Measurements from ENCODE around the gene RNF130.

The RNF130 gene

DNA sequence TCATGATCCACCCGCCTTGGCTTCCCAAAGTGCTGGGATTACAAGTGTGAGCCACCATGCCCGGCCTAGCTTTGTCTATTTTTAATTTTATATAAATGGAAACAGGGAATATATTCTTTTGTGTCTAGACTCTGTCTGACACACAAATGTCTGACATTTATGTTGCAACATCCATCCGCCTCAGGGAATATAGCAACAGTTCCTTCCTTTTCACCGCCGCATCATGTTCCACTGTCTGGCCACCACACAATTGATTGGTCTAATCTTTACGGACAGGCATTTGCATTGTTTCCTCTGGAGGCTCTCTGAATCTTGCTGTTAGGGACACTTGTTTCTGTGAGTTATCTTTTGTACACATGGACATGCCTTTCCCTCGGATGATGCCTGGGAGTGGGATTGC, 143.7 kb downstream of the RNF130 start:
- FAIRE-seq: no peak

DNA sequence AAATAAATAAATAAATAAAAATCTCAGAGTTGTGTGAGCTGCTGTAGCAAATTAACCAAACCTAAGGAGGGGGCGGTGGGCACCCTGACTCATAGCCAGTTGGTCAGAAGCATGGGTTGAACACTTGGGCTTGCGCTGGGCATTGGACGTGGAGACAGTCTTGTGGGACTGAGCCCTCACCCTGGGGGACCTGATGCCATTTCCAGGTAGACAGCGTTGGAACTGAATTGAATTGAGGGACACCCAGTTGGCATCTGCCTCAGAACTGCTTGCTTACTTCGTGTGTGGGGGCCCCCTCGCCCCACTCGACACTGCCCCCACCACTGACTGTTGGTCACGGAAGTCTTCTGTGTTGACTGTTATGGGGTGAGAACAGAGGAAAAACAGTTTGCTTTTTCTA, 144.9 kb downstream of the RNF130 start:
- DNase-seq (ENCODE audit: insufficient read length, low spot score) (no peak), FAIRE-seq (no peak)

More for the DNA sequence above, 143.7 kb downstream of the RNF130 start:
- no peak for DNase-seq (ENCODE audit: insufficient read length, low spot score)

DNA sequence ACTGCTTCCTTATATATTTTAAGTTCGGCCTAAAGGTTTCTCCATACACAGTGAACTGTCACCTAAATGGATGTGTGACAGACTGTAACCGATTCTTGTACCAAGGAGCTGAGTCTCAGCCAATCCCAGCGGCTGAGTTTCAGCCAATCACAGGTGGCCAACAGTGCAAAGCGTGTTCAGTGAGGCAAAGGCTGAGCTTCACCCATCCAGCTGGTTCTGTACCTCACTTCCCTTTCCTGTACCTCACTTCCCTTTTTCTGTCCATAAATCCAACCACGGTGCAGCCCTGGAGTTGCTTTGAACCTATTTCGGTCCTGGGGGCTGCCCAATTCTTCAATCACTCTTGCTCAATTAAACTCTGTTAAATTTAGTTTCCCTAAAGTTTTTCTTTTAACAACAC, 148.1 kb downstream of the RNF130 start:
- FAIRE-seq: no peak
- no peak for DNase-seq (ENCODE audit: insufficient read length, low spot score)

DNA sequence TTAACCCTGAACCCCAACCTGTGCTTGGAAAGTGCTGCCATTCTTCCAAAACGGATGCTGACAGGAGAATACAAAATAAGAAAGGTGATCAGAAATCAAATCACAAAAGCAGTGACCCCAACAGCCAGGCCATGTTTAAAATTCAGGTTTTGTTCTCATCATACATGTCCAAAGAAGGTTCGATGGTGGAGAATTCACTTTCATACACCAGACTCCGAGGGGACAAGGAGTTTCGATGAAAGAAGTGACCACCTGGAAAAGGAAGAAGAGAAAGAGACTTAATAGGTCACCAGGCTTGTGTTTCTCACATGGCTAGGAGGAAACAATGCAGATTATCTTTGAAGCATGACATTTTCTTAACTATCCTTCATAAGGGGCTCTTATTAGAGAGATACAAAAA, 151.4 kb downstream of the RNF130 start:
- no peak for DNase-seq (ENCODE audit: insufficient read length, low spot score)
- no peak for FAIRE-seq

DNA sequence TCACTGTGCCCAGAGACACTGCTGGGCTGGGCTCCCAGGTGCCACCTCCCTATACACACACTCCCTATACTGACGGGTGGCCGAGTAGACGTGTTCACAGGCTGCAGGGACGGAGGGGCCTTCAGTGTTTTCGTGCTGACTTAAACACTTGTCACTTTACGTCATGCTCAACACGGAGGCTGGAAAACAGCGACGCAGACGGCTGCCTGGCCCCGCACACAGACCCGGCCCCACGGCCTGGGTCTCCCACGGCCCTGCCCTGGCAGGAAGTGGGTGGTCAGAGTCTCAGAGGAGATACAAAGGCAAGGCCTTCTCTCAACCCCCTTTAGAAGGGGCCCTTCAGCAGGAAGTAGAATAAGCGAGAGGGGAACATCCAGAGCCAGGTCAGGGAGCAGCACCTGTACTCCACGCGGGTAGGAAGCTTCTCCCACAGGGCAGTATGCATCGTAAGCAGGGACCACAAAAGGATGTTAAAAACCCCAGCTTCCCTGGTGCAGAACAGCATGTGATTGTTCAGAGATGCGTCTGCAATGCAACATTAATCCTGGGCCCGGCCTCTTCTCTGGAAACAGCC, 152.0 kb downstream of the RNF130 start:
- FAIRE-seq (no peak), DNase-seq (ENCODE audit: insufficient read length, low spot score) (no peak)

DNA sequence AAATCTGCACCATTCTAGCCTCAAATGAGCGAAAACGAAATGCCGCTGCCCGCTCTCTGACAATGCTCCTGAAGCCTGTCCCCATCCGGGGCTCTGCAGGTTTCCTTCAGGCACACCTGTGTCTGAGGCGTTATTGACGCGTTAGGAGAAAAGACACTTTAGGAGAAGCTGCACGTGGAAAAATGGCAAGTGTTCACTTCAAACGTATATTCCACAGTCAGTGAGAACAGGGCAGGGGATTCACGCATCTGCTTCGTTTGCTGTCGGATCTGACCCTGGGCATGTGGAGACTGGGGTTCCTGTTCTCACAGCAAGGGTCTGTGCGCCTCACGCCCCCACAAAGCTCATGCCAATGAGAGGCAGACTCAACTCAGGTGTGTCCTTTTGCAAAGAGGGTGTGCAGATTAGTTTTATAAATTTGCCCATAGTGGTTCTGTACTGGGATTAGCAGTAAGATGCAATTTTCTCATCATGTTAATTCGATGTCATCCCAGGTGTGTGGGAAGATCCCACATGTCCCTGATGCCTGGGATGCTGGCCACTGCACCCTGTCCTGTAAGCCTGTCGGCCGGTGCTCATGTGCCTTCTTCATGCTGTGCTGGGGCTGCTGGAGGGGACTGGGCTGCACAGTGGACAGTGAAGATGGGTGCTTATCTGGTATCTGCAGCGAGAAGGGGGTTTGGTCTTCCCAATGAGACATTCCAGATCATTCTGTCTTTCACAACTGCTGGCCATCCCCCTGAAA, 152.6 kb downstream of the RNF130 start:
- DNase-seq (ENCODE audit: insufficient read length, low spot score) (no peak), FAIRE-seq (no peak)

DNA sequence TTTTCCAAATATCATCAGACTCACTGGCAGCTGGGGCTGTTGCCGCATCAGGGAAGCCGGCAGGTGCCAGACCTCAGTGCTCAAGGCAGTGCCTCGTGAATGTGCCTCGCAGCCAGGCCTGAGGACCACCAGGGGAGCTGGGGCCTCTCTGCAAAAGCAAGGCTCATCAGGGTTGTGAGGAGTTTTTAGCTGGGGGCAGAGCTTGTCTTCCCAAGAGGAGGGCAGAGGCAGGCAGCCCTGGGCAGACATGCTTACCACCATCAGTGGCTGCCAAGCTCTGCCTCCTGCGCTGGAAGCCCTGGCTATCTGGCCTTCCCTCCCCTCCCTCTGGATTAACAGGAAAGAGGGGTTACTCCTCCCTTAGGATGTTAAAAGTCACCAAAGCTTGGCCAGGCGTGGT, 155.0 kb downstream of the RNF130 start:
- DNase-seq (ENCODE audit: insufficient read length, low spot score) (no peak), FAIRE-seq (no peak)

DNA sequence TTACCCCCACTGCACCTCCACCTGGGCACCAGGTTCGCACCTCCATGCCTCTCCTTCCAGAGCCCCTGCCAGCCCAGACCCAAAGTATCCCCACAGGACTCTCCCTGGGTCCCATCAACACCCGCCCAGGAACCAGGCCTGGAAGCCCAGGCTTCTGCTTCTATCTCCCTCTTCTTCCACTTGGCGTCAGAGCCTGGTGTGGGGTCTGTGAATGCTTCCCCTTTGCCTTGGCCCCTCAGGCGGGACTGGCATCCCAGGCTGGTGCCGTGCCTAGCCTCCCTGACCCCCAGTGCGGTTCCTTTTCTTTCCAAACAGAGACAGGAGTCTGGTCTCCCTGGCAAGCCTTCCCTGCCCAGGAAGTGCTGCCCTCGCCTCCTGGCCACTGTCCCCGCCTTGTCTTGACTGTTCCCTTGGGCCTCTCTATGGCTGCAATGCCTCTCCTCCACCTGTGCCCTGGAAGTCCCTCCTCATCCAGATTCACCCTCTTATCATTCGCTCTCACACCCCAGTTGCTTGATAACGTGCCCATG, 156.1 kb downstream of the RNF130 start:
- DNase-seq (ENCODE audit: insufficient read length, low spot score) (no peak), FAIRE-seq (no peak)

DNA sequence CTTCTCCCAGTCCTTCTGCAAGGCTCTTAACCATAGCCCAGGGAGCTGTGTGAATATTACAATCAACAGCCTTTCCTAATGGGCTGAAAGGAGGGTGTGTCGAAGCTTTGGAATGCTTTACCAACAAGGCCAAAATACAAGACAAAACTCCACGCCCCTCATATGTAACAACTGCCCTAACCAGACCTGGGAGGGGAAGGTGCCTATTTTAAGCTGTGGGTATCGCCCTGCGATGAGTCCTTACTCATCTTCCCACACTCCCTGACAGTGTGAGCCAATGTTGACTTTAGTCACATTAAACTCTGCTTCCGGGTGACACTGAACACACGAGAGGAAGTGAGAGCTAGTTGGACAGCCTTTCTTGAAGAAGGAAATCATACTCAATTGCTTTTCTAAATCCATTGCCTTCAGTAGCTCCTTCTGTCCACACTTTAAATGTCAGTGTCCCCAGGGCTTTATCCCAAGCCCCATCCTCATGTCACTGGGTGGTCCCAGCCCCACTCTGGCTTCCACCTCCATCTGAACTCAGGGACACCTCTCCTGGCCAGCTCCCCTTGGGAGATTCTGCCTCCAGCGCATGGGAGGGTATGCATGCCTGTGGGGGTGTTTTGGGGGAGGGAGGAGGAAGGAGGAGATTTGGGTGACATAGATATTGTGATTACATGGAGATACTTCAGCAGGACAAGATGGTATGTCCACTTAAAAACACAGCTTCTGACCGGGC, 157.4 kb downstream of the RNF130 start:
- peak; percentile 18 for DNase-seq (ENCODE audit: insufficient read length, low spot score)
- FAIRE-seq: peak; percentile 62

DNA sequence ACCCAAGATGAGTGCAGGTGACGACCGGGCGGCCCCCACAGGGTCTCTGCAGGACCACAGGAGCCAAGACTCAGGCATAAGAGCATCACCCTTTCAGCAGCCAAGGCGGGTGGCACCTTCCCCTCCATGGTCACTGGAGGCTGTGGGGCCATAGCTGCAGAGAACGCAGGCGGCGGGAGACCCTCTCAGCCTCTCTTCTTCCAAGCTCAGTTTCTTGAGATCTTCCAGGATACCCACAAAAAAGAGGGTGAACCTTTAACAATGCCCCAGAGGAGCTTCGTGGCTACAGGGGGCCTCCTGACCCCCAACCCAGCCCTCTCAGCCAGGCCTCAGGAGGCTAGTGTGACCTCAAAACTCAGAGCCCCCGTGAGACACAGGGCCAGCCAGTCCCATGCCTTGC, 158.1 kb downstream of the RNF130 start:
- DNase-seq (ENCODE audit: insufficient read length, low spot score) (no peak), FAIRE-seq (no peak)

DNA sequence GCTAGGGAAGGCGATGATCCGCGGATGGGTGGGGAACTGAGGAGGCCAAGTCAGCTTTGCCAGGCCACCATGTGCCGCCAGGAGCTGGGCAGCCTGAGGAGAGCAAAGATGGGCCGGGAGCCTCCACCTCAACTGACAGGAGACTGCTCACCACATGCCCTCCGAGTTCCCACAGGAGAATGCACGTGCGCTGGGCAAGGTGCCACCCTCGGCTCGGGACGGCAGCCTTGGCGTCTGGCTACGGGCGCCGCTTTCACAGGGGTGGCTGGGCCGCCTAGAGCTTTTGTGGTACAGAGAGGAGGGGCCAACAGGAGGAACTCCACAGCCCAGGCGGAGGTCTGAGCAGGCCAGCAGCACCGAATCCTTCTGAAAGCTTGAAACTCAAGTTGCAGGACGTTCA, 158.6 kb downstream of the RNF130 start:
- no peak for FAIRE-seq
- DNase-seq (ENCODE audit: insufficient read length, low spot score): no peak

DNA sequence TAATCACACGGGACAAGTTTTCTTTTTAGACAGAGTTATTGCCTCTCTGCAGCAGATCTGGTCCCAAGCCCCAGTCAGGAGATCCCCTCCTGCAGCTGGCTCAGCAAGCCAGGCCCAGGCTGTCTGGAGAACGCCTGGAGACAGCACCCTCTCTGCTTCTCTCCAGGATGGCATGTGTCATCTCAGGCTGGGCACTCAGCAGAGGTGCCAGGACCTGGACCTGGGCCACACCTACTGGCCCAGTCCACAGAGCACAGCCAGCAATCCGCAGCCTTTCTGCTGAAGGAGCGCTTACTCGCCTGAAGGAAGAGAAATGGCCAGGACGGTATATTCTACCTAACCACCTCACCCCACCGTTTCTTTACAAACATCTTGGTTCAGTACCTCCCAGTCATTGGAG, 159.2 kb downstream of the RNF130 start:
- DNase-seq (ENCODE audit: insufficient read length, low spot score) (no peak), FAIRE-seq (no peak)

DNA sequence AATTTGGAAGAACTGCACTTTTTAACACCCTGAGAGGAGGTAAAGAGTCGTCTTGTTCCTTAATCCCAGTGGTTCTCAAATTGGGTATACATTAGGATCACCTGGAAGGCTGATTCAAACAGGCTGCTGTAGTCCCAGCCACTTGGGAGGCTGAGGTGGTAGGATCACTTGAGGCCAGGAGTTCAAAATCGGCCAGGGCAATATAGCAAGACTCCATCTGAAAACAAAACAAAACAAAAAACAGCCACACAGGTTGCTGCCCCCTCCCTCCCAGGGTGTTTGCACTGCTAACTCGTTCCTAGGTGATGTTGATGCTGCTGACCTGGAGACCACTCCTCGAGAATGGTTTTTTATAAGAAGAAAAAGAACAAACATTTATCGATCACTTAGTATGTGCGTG, 162.3 kb downstream of the RNF130 start:
- DNase-seq (ENCODE audit: insufficient read length, low spot score) (no peak), FAIRE-seq (no peak)

DNA sequence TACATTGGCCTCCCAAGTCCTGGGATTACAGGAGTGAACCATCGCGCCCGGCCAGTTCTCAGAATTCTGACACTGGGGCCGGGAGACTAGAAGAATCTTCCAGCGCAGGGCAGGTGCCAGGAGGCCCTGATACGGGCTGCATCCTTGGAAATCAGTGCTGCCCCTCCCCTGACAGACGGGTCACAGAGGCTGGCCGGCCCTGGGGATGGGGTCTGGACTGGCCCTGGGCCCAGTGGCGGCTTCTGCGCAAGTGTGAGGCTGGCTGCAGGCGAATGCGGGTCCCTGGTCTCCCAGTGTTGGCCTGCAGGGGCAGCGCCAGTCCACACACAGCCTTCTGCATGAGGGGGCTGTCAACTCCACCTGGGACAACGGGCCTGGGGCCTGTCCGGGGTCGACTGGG, 163.0 kb downstream of the RNF130 start:
- DNase-seq (ENCODE audit: insufficient read length, low spot score): no peak
- FAIRE-seq: no peak

DNA sequence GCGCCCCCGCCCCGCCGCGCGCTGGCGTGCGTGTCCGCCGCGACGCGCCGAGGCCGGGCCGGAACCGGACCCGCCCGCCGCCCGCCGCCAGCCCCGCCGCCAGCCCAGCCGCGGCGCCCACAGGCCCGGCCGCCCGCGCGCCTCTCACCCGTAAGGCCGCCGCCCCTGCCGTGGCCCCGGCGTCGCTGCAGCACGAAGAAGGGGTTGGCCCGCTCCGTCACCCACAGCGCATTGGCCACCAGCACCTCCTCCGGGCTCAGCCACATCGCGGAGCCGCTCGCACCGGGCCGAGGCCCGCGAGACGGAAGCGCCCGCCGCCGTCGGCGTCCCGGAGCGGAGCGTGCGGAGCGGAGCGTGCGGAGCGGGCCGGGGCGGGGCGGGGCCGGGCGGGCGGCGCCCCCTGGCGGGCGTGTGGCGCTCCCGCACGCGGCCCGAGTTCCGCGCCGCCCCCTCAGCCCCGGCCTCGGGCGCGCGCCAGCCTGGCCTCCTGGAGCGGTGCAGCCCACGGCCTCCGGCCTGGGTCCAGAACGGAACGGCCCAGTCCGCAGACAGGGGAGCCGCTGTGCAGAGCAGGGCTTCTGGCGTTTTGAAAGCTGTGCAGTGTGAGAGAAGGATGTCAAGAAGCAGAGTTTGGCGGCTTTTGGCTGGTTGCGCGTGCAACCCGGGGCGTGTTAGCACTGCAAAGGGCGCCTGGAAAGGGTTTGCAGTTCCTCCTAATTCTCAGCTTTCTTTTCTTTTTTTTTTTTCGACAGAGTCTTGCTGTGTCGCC, 163.8 kb downstream of the RNF130 start, which contains the start of gene TBC1D9B:
Gene TBC1D9B, minus strand, starts transcription at position 342 of the 769 bp plus-strand sequence. Its CDS starts 76 bp downstream, at position 266.
- DNase-seq (ENCODE audit: insufficient read length, low spot score): peak; percentile 73
- FAIRE-seq: peak; percentile 68

DNA sequence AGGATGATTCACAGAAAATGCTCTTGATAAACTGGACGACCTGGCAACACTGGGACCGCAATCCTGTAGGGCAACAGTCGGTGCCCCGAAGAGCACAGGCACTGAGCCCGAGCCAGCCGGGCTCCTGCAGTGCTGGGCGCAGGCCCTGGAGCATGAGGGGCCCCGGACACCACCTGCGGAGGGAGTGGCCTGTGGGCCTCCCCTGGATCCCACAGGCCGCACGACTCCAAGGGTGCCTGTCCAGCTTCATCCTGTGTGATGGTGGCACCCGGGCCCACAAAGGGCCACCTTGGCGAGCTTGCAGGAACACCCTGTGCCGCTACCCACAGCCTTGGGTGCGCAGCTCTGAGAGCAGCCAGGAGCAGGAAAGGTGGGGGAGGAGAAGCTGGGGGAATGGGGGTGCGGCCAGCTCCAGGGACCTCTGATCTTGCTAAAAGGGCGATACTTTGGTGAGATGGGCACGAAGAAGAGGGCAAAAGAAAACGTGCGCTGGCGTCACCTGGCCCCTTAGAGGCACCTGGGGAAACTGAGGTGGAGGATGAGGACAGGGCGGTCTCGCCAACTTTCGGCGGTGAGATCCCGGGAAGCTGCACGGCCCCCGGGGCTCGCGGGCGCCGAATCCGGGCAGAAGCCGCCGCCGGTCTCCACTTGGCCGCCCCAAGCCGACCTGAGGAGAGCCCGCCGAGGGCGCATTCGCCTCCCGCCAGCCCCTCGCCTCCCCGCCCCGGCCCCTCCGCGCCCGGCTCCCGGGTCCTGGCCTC, 164.6 kb downstream of the RNF130 start:
- FAIRE-seq: peak; percentile 36
- peak; percentile 18 for DNase-seq (ENCODE audit: insufficient read length, low spot score)

DNA sequence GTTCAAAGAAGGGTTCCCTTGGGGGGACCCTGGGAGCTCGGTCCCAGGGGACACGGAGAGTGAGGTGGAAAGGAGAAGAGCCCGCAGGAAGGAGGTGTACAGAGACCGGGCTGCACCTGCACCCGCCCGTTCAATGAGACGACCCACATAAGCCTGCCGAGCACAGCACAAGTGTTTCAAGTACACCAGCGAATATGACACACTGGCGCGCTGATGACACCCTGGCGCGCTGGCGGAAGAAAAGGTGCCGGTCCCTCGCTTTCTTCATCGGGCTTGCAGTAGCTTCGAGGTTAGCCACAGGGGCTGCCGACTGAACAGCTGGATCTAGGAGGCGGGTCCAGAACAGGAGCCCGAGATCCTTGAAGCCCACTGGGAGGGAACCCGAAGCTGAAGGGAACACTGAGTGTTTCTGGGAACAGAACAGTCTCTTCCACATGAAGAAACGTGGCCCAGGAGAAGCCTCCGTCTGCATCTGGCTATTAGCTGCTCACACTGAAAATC, 165.2 kb downstream of the RNF130 start:
- DNase-seq (ENCODE audit: insufficient read length, low spot score) (no peak), FAIRE-seq (peak; percentile 31)

DNA sequence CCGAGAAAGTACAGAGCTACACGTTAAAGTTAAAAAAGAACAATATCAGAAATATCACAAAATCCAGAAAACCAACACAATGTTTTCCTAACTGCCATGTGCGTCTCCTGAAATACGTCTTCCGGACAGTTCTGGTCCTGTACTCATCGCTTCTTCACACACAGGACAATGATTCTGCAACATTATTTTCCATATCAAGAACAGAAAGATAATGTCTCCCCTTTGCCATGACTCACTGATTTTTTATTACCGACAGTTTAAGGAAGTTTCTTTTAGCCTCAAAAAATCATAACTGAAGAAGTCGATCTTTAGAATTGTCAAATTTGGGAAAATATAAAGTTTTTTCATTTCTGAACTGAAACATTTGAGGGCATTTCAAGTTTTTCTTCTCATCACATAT, 166.4 kb downstream of the RNF130 start:
- FAIRE-seq: no peak
- DNase-seq (ENCODE audit: insufficient read length, low spot score): no peak

Measured in HTR-8/SVneo (cell line).